Measurements from ENCODE around the gene GMDS. TPM values are rescaled to one million over a fixed set of nuclear protein-coding genes. Genes with fewer than 3 reads are reported as not detected.

The GMDS gene
- total and polyA plus RNA-seq, 2 of the 8 experiments (the other 6 are each of a cell fraction or from before 2014, with no cell fraction given) = 16.8 to 50.0 TPM

DNA sequence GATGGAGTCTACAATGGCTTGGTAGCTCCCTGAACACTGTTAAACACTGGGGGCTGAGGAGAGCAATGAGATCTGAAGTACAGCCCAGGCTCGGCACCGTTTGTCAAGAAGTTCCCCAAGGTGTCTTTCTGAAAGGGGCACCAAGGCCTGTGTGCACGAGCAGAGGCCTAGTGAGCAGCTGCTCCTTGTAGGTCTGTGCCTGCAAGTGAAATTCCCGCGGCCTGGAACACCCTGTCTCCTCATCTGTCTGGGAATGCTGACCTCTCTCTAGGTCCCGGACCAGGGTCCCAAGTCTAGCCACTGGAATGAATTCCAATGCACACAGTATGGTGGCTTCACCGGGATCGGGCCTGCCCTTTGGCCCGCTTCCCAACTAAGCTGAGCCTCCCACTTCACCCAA lies 500.9 kb downstream of the GMDS start:
- Histone ChIP-seq H3K9ac (replicated peaks in 1 of 4; ENCODE audit: extremely low read depth in 1 of 4, low read depth in 3 of 4, low read length in 3 of 4) (no peak overlapping the region), H3K9me3 (ENCODE audit: insufficient read depth in 2 of 2, low read depth in 1 of 2, low read length in 1 of 2) (no peaks in the 10 kb centered on the region), H2BK20ac (ENCODE audit: low read length) (no peak overlapping the region), H4K20me1 (replicated peaks in 1 of 2; ENCODE audit: control insufficient read depth in 1 of 2, insufficient read depth in 2 of 2, low read length in 2 of 2) (no peaks in the 10 kb centered on the region), H4K5ac (ENCODE audit: insufficient read length, low read depth, low read length) (no peak overlapping the region), H3K27ac (ENCODE audit: low read depth, low read length) (no peak overlapping the region), H3K79me1 (ENCODE audit: low read depth, low read length) (no peaks in the 10 kb centered on the region), H3K36me3 (ENCODE audit: control insufficient read depth in 2 of 4, insufficient read depth in 4 of 4, low read length in 3 of 4) (no peaks in the 10 kb centered on the region), H3K23ac (ENCODE audit: insufficient read length) (no peak overlapping the region), H3K14ac (ENCODE audit: insufficient read length) (no peak overlapping the region), H4K91ac (replicated peaks; ENCODE audit: insufficient read length, low read length) (no peak overlapping the region), H3K4me1 (replicated peaks in 1 of 4; ENCODE audit: control insufficient read depth in 3 of 4, insufficient read depth in 4 of 4, low read length in 3 of 4) (peaks cover 0 to 4% (median 1%) of the 10 kb centered on the region in 4 experiments; a peak in 3 of 7 replicates), H3K4me2 (ENCODE audit: insufficient read depth in 1 of 2, low read depth in 2 of 2, low read length in 2 of 2) (no peak overlapping the region), H2AK5ac (ENCODE audit: low read depth, low read length) (no peak overlapping the region), H2AFZ (ENCODE audit: low read length) (no peak overlapping the region), H3K23me2 (ENCODE audit: low read depth, low read length) (no peaks in the 10 kb centered on the region), H3K18ac (ENCODE audit: extremely low read depth, low read length) (no peak overlapping the region), H3K27me3 (replicated peaks in 1 of 4; ENCODE audit: control insufficient read depth in 3 of 4, extremely low read depth in 1 of 4, insufficient read depth in 3 of 4, low read length in 3 of 4) (no peaks in the 10 kb centered on the region), H2BK5ac (ENCODE audit: low read depth, low read length) (no peak overlapping the region), H3K4me3 (ENCODE audit: extremely low read depth in 1 of 4, insufficient read depth in 2 of 4, low read depth in 3 of 4, low read length in 4 of 4) (no peak overlapping the region), H2BK12ac (ENCODE audit: low read depth, low read length) (no peak overlapping the region), H3K4ac (replicated peaks; ENCODE audit: insufficient read length, low read depth, low read length) (no peak overlapping the region), H3K79me2 (ENCODE audit: control insufficient read depth in 1 of 2, insufficient read depth in 2 of 2, low read length in 2 of 2) (no peaks in the 10 kb centered on the region), H2BK120ac (replicated peaks; ENCODE audit: low read depth, low read length) (no peak overlapping the region), H3K56ac (replicated peaks; ENCODE audit: insufficient read length, low read depth, low read length) (no peak overlapping the region), H4K8ac (ENCODE audit: extremely low read depth, insufficient read depth, low read length) (0 out of 2 replicates have a peak overlapping the region, but pooled peaks have one; percentile 23), H2BK15ac (ENCODE audit: low read length) (no peak overlapping the region)
- ChIA-PET POLR2A (ENCODE audit: partially characterized antibody) (interaction anchor here (1.1 kb wide), 1 partner anchor 20 kb away, joined by 3 read pairs; no protein-coding TSS in a partner anchor), CTCF (ENCODE audit: partially characterized antibody) (interaction anchor here (1.7 kb wide), 1 partner anchor 12 kb away, joined by 4 read pairs; no protein-coding TSS in a partner anchor)
- FAIRE-seq (no peak), DNase-seq (ENCODE audit: low read depth in 1 of 2, low spot score in 2 of 2) (no peak)
- 96% methylated on average over 9 of the region's 9 CpGs; no CpG with 5 or more reads in 1 of the 2 experiments for WGBS, 2 experiments (ENCODE audit: extremely low coverage in 1 of 2, insufficient coverage in 1 of 2, insufficient read length in 1 of 2, insufficient replicate concordance in 2 of 2, low coverage in 1 of 2, low lambda C conversion rate in 2 of 2, missing lambda C conversion rate in 1 of 2)
- TF ChIP-seq CHD2 (IDR thresholded peaks at IDR 0.05; ENCODE audit: low read length) = no peak
